ENCODE measurements around the gene PVALEF. TPM values are rescaled to one million over a fixed set of nuclear protein-coding genes. Genes with fewer than 3 reads are reported as not detected.

The PVALEF gene
- polyA plus RNA-seq, 3 donors, result 0.14 to 0.57 (median 0.22) TPM

DNA sequence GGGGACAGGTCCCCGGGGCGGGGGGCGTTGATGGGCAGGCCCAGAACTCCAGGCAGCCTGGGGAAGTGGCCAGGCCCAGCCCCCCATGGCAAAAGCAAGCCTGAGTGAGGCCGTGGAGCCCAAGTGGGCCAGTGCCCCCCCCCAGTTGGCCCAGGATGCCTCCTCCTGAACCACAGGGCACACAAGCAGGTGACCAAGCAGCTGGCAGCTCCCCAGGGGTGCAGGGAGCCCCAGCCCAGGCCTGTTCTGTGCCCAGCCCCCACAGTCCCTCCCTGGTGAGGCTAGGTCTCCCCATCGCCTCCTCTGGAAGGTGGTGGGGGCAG lies 38.2 kb upstream of the PVALEF start:
- DNase-seq (ENCODE audit: extremely low read depth in 1 of 11, low read depth in 9 of 11, low spot score in 4 of 11), result no peak

DNA sequence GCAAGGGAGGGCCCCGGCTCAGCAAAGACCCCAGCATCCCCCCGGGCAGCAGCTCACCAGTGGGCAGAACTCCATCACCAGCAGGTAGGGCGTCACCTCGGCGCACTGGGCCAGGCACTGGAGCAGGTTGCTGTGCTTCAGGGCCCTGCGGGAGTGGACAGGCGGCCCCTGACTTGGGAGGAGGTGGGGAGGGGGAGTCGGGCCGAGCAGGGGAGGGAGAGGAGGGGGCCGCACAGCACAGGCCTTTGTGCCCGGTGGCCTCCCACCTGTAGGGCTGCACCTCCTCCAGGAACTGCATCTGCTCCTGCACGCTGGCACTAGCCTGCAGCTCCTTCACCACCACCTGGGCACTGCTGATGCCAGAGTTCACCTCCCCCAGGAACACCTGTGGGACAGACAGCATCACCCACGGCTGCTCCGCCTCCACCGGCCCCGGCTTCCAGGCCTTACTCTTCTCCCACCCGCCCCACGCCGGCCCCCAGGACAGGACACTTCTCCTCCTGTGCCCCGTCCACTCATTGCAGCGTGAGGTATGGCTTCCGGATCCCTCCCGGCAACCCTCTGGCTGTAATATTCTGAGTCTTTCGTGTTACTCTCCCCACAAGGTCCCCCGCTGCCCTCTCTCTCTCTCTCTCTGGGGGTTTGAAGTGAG lies 37.7 kb upstream of the PVALEF start:
- DNase-seq (ENCODE audit: extremely low read depth in 1 of 11, low read depth in 9 of 11, low spot score in 4 of 11), result no peak

DNA sequence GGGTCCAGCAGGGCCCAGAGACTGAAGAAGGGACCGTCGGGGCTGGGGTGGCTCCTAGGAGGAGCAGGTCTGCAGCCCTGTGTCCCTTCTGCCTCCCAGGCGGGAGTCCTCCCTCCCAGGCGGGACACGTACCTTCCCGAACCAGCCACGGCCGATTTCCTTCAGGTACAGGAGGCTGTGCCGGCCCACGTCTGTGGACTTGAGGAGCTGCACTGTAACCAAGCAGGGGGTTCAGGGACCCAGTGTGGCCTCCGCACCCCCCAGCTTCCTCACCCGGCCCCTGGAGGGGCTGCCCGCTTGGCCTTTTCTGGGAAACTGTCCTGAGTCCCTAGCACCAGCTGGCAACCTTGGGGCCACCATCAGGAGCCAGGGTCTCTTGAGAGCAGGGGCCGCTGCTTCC lies 37.0 kb upstream of the PVALEF start:
- DNase-seq (ENCODE audit: extremely low read depth in 1 of 11, low read depth in 9 of 11, low spot score in 4 of 11), result no peak

DNA sequence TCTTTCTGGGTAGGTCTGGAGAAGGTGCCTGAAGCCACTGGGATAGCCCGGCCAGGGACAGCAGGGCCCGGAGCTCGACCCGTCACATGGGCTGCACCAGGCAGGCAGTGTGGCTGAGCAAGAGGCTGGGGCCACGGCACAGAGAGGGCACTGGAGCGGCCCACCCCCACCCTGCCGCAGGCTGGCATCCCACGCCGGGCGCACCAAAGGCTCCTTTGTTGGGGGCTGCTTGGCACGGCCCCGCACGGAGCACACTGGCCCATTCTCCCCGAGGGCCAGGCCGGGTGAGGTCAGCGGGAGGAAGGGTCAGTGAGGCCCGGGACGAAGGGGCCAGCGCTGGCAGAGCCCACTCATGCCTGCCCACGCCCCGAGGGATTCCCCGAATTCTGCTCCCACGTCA lies 36.5 kb upstream of the PVALEF start:
- DNase-seq (ENCODE audit: extremely low read depth in 1 of 11, low read depth in 9 of 11, low spot score in 4 of 11), result no peak

DNA sequence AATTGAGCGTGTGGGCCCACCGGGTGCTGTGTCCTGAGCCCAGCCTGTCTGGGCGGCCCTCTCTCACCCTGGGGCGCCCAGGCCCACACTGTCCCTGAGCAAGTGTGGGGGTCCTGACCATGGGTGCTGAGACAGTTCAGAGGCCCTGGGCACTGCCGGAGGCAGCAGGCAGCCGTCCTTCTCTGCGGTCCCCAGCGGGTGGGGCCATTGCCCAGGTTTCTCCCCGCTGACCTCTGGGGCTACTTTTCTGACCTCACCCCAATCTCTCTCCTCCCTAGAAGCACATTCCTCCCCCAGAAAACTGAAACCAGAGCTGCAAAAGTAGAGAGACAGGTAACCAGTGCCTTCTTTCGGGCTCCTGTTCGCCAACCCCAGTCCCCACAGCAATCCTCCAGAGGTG lies 36.0 kb upstream of the PVALEF start:
- DNase-seq (ENCODE audit: extremely low read depth in 1 of 11, low read depth in 9 of 11, low spot score in 4 of 11), result no peak

DNA sequence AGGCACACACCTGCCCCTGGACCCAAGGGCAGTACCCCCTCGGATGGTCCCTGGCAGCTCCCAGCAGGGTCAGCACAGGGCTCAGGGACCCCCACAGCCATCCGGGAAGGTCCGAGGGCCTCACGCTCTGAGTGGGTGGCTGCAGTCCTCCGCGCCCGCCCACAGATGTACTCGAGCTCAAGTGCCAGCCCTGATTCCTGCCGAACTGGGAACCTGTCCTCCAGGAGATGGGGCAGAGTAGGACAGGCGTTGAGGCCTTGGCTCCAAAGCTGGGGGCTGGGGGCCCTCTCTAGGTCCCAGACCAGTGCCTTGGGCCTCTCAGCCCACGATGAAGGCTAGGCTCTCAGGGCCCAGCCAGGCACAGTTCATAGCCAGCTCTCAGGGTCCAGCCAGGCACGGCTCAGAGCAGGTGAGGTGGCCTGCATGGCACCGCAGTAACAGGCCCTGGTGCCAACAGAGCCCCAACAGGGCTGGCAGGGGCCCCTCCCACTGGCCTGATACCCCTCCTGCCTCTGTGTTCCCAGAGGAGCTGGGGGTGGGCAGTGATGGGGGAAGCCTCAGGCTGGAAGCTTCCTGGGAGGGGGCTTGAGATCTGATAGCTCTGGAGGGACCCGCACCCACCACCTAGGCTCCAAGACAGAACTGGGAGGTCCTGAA lies 35.5 kb upstream of the PVALEF start:
- no peak for DNase-seq (ENCODE audit: extremely low read depth in 1 of 11, low read depth in 9 of 11, low spot score in 4 of 11)

DNA sequence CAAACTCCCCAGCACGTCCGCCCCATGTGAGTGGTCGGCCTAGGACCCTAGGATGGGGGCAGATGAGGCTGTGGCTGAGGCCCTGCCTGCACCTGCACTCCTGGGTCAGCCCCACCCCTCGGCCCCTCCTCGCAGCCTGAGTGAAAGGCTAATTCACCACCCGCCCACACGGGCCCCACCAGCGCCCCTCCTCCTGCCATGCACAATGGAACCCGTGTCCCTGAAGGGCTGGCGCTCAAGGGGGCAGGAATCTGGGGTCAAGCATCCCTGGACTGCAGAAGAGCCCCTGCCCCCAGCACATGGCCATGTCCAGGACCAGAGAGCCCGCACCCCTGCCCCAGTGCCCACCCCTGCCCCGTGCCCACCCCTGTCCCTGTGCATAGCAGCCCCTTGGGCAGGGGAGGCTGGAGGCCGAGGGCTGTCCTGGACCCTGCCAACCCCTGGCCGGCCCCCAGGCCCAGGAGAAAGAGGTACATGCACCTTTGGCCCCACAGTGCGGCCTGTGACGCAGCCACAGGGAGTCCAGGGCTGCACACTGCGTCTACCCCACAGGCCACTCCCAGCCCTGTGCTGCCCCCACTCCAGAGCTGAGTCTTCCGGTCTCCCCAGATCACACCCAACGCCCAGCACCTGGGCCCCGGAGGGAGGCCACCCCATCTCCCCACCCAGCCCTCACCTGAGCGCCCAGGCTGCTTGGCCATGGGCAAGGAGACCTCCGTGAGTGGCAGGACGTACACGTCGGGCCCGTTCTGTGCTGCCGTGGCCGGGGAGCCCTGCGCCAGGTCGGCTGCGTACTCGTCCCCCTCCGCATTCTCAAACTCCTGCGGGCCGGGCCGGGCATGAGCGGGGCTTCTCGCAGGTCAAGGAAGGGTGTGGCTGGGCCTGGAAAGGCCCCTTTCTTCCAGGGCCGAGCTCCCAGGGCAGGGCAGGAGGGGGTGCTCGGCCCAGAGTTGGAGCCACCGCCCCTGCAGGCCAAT lies 34.6 kb upstream of the PVALEF start:
- DNase-seq (ENCODE audit: extremely low read depth in 1 of 11, low read depth in 9 of 11, low spot score in 4 of 11), result no peak

DNA sequence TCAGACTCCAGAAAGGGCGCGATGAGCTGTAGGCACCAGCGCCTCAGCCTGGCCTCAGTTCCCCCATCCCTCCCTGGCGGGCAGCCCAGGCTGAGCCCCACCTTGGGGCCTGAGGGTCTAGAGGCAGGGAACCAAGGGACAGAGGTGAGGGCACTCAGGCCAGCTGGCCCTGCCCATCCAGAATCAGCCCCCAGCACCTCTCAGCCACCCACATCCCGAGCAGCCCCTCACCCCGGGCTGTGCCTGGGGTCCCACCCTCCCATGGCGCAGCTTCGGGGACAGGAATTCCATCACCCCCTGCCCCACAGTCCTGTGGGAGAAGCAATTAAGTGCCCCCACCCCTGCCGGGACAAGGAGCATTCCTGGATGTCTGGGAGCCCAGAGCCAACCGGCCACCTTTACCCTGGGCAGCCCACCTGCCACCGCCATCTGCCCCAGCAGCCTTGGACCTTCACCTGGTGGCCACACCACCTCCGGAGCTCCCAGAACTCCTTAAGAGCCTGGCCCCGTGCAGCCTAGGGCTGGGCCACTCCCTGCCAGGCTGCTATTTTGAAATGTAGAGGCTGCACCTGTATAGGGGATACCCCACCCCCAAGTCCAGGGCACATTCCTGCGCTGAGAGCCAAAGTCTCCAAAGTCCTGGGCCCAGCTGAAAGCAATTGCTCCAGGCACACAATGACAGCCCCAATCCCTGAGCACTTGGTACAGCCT lies 33.7 kb upstream of the PVALEF start:
- no peak for DNase-seq (ENCODE audit: extremely low read depth in 1 of 11, low read depth in 9 of 11, low spot score in 4 of 11)

DNA sequence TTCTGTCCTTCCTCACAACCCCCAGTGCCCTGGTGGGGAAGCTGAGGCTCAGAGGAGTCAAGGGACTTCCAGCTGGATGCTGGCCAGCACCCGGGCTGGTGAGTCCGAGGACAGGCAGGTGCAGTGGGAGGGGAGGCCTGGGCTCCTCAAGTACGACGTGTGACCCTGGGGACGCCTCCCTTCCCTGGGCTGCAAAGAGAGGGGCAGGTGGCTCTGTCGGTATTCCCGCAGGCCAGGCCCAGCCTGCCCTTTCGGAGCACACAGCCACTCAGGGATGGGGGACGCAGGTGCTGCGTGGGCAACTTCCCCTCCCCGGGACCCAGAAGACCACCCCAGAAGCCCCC lies 33.1 kb upstream of the PVALEF start:
- DNase-seq (ENCODE audit: extremely low read depth in 1 of 11, low read depth in 9 of 11, low spot score in 4 of 11), result no peak

DNA sequence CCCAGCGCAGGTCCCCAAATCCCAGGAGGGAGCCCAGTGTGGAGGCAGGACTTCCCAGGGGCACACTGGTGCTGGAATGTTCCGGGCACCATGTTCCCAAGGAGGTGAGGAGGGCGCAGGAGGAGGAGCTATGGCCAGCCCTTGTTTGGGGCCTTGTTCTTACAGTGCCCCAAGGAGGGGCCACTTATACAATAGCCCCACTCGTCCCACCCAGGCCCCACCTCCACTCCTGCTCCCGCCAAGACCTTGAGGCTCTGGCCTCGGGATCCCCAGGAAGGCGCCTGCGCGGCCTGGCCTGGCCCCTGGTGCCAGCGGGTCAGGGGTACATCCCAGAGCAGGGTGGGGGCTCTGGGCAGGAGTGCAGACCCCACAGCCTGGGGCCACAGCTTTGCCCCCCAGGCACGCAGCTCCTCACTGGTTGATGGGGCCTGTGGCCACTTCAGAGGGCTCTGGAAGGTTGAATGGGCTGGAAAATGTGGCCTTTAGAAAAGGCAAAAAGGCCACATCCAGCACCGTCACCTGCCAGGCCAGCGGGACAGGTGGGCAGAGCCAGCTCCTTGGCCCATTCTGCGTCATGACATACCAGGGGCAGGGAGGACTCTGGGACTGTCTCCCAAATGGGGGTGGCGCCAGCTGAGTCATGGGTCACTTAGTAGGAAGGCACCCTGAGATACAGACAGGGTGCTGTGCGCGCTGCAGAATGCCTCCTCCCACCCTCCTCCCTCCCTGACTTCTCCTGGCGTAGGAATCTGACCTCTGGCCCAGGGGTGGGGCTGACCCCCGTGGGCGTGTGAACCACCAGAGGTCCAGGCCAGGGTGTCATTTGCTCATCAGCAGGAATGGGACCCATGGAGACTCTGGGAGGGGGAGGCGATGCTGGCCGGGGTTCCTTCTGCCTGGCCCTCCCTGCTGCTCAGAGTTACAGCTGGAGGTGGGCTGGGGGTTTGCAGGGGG lies 32.3 kb upstream of the PVALEF start:
- DNase-seq (ENCODE audit: extremely low read depth in 1 of 11, low read depth in 9 of 11, low spot score in 4 of 11), result no peak

DNA sequence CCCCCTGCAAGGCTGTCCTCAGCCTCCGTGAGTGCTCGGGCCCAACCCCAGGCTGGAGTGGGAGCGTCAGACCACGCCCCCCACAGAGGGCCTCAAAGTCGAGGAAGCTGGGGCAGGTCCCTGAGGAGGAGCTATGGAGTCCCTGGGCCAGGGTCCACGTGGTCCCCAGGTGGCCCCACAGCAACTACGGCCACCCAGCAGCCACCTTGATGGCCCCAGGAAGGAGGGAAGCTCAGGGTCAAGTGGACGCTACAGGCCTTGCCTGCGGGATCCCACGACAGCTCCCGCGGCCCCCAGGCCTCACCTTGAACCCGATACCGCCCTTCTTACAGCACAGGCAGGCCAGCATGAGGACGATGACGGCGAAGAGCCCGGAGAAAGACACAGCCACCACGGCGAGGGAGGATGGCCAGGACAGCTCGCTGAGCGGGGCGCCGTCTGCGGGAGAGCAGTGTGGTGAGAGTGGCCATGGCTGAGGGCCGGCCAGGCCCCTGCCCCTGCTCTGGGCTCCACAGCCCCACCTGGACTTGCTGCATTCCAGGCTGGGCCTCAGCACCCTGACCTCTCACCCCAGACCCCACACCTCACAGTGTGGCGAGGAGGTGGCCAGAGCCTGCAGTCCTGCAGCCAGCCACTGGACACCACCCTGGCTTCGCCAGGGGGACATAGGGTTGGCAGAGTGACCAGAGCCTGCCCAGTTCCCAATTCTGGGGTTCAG lies 31.1 kb upstream of the PVALEF start:
- no peak for DNase-seq (ENCODE audit: extremely low read depth in 1 of 11, low read depth in 9 of 11, low spot score in 4 of 11)

DNA sequence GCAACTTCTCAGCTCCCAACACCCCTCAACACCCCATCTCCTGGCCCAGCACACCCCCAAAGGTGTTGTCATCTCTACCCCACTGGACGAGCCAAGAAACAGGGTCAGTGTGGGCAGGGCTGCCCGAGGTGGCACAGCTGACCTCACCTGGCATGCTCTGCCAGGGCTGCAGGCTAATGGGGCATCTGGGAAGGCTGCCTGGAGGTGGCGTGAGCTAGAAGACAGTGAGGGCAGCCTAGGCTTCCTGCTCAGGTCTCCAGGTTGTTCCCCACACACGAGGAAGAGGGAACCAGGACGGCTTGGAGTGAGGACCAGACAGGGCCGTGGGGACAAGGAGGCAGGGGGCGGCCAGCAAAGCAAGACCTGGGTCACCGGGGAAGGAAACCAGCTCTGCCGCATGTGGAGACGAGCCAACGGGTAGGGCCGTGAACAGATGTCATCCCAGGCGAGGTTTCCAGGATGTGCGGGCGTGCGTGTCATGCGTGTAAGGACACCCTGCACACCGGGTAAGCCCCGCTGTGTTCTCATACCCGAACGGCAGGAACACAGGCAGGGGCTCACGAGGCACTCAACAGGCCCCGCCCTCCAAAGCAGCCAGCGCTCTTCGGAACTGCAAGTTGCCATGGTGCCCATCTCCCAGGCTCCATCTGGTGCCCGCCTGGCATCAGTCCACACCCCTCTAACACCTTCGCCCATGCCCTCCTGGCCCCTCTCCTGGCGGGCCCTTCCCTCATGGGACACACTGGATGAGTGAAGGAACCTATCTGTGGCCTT lies 29.6 kb upstream of the PVALEF start:
- no peak for DNase-seq (ENCODE audit: extremely low read depth in 1 of 11, low read depth in 9 of 11, low spot score in 4 of 11)

DNA sequence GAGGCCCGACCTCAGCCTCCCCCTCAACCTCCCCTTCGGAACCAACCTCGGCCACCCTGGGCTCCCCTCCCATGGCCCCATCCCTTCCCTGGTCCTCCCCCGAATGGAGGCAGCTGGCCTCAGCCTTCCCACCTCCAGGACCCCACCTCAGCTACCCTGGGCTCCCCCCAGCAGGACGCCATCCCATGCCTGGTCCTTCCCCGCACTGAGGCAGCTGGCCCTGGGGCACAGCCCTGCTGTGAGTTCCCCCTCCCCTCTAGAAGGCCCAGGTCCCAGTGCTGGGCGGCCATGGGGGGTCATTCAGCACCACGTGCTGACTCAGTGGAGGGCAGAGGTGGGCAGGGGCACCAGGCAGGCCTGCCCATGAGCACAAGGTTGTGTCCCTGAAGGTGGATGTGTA lies 28.9 kb upstream of the PVALEF start:
- DNase-seq (ENCODE audit: extremely low read depth in 1 of 11, low read depth in 9 of 11, low spot score in 4 of 11), result no peak

DNA sequence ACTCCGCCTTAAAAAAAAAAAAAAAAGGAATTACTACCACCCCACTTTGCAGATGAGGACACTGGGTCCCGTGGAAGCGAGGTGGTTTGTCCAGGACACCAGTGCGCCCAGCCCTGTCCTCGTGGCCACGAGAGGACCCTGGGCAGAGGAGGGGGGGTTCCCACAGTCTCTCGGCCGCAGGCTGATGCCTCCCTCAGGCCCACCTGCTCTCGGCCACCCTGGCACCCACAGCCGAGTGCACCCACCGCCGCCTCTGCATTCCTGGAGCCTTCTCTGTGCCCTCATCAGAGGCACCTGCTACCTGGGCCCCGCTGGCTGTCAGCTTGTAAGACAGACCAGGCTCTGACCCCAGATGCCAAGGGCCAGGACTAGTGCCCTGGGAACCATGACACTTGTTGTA lies 28.1 kb upstream of the PVALEF start:
- no peak for DNase-seq (ENCODE audit: extremely low read depth in 1 of 11, low read depth in 9 of 11, low spot score in 4 of 11)

DNA sequence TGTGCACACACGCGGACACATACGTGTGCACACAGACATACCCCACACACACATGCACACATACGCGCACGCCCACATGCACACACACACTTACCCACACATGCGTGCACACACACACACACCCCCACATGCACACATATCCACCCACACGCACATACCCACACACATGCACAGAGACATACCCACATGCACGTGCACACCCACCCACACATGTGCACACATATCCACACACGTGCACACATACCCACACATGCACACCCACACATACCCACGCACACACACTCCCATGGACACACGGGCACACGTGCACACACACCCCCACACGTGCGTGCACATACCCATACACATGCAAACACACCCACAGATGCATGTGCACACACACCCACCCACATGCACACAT lies 27.2 kb upstream of the PVALEF start:
- DNase-seq (ENCODE audit: extremely low read depth in 1 of 11, low read depth in 9 of 11, low spot score in 4 of 11), result no peak

DNA sequence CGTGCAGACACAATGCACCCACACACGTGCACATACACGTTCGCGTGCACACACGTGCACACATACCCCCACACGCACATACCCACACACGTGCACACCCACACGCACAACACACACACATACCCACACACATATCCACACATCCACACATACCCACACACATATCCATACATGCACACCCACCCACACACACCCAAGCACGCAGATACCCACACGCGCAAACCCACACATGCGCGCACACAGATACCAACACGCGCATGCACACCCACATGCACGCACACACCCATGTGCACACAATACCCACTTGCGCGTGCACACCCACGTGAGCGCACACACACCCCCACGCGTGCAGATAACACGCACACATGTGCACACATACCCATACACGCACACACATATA lies 26.8 kb upstream of the PVALEF start:
- DNase-seq (ENCODE audit: extremely low read depth in 1 of 11, low read depth in 9 of 11, low spot score in 4 of 11), result no peak

DNA sequence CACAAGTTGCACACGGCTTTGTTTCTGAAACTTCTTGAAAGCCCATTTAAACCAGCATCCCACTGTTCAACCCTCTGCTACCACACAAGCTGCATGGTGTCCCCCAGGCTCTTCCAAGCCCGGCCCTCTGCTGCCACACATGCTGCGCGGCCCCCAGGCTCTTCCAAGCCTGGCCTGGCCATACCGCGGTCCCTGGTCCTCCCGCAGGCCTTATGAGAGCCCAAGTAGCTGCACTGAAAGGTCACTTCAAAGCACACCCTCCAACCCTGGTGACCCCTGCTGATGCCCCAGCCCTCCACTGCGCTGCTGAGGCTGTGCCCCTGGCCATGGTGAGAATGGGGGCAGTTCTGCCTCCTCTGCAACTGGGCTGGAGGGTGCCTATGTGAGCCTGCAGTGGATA lies 25.9 kb upstream of the PVALEF start:
- no peak for DNase-seq (ENCODE audit: extremely low read depth in 1 of 11, low read depth in 9 of 11, low spot score in 4 of 11)
